Endothelial cell (in vitro differentiated cells): ENCODE measurements around the gene UBR1. TPM values are rescaled to one million over a fixed set of nuclear protein-coding genes. Genes with fewer than 3 reads are reported as not detected.
"Not testable (repeated sequence)": the region's sequence is repeated elsewhere in the genome, so short reads cannot be mapped to it uniquely, and the experiment has no call there.

ENCODE experiments used
- DNase-seq: peaks from one replicate; pipeline ENCODE4 v3.0.0; 2021; ENCODE audit warnings: low spot score
- H3K27ac Mint-ChIP-seq: one replicate; pipeline ENCODE4 v1.8.0; 2021; ENCODE audit warnings: mixed read lengths, inconsistent platforms; ENCODE audit not compliant: unreplicated experiment
- H3K27me3 Mint-ChIP-seq: one replicate; pipeline ENCODE4 v1.8.0; 2021; ENCODE audit warnings: mild to moderate bottlenecking, moderate library complexity, mixed read lengths, inconsistent platforms; ENCODE audit not compliant: unreplicated experiment
- H3K36me3 Mint-ChIP-seq: one replicate; pipeline ENCODE4 v1.8.0; 2021; ENCODE audit warnings: mild to moderate bottlenecking, low read depth, mixed read lengths, inconsistent platforms; ENCODE audit not compliant: unreplicated experiment
- H3K4me1 Mint-ChIP-seq: one replicate; pipeline ENCODE4 v1.8.0; 2021; ENCODE audit warnings: mild to moderate bottlenecking, mixed read lengths, inconsistent platforms; ENCODE audit not compliant: unreplicated experiment
- H3K4me3 Mint-ChIP-seq: one replicate; pipeline ENCODE4 v1.8.0; 2021; ENCODE audit warnings: mild to moderate bottlenecking, mixed read lengths, inconsistent platforms; ENCODE audit not compliant: unreplicated experiment
- H3K9me3 Mint-ChIP-seq: one replicate; pipeline ENCODE4 v1.8.0; 2021; ENCODE audit warnings: mixed read lengths, inconsistent platforms; ENCODE audit not compliant: unreplicated experiment
- CTCF ChIP-seq: fragments of 200-600 bp; sonication (generic); IDR thresholded peaks from one replicate; pipeline ENCODE4 v1.5.0; 2021; ENCODE audit warnings: antibody characterized with exemption; ENCODE audit not compliant: unreplicated experiment
- total RNA-seq: library from RNA; stranded (reverse); fragmentation: NEBNext Ultra II Directional; extraction: Animal tissue kit (Norgen Biotek cat#: 25700); gene quantifications from one replicate; pipeline ENCODE4 v1.2.1, GENCODE V29; 2021; ENCODE audit not compliant: unreplicated experiment

Gene UBR1
- total RNA-seq, 1 donor from 2014 or later: 20.8 TPM

GRCh38 chr15:43046484-43046883 is 59.4 kb downstream of the UBR1 start:
- Mint-ChIP-seq H3K36me3 (peaks cover 19% of the 10 kb centered on the region), H3K9me3 (no peaks in the 10 kb centered on the region), H3K27ac (no peak overlapping the region), H3K4me3 (no peak overlapping the region), H3K27me3 (no peaks in the 10 kb centered on the region), H3K4me1 (no peaks in the 10 kb centered on the region)
- no peak for DNase-seq
- no peak for TF ChIP-seq CTCF

GRCh38 chr15:43042885-43043284 is 63.0 kb downstream of the UBR1 start:
- no peak overlapping the region for H3K4me3 Mint-ChIP-seq
- no peak for DNase-seq
- H3K27ac Mint-ChIP-seq: no peak overlapping the region
- no peaks in the 10 kb centered on the region for H3K9me3 Mint-ChIP-seq
- TF ChIP-seq CTCF: no peak
- no peaks in the 10 kb centered on the region for H3K27me3 Mint-ChIP-seq
- H3K4me1 Mint-ChIP-seq: no peaks in the 10 kb centered on the region
- H3K36me3 Mint-ChIP-seq: peaks cover 24% of the 10 kb centered on the region

GRCh38 chr15:43041085-43041484 is 64.8 kb downstream of the UBR1 start:
- peaks cover 27% of the 10 kb centered on the region for H3K36me3 Mint-ChIP-seq
- not testable (repeated sequence) for H3K9me3 Mint-ChIP-seq, H3K27me3 Mint-ChIP-seq, H3K4me3 Mint-ChIP-seq, H3K4me1 Mint-ChIP-seq, DNase-seq, H3K27ac Mint-ChIP-seq

GRCh38 chr15:43035240-43035639 is 70.6 kb downstream of the UBR1 start:
- H3K27me3 Mint-ChIP-seq, H3K4me1 Mint-ChIP-seq, H3K9me3 Mint-ChIP-seq, H3K27ac Mint-ChIP-seq, DNase-seq, H3K4me3 Mint-ChIP-seq: not testable (repeated sequence)
- peaks cover 14% of the 10 kb centered on the region for H3K36me3 Mint-ChIP-seq

- H3K27me3 Mint-ChIP-seq: no peaks in the 10 kb centered on the region
- H3K4me3 Mint-ChIP-seq: no peak overlapping the region
- TF ChIP-seq CTCF: no peak
- no peaks in the 10 kb centered on the region for H3K4me1 Mint-ChIP-seq
- H3K36me3 Mint-ChIP-seq: peaks cover 11% of the 10 kb centered on the region
- no peak for DNase-seq
- no peaks in the 10 kb centered on the region for H3K9me3 Mint-ChIP-seq
- H3K27ac Mint-ChIP-seq: no peak overlapping the region
These were observed 76.4 kb downstream of the UBR1 start for GRCh38 chr15:43029476-43029875.

GRCh38 chr15:43025150-43025549 is 80.7 kb downstream of the UBR1 start:
- TF ChIP-seq CTCF: no peak
- no peak overlapping the region for H3K4me3 Mint-ChIP-seq
- H3K27me3 Mint-ChIP-seq: no peaks in the 10 kb centered on the region
- no peak overlapping the region for H3K27ac Mint-ChIP-seq
- peaks cover 16% of the 10 kb centered on the region for H3K36me3 Mint-ChIP-seq
- no peaks in the 10 kb centered on the region for H3K9me3 Mint-ChIP-seq
- DNase-seq: no peak
- H3K4me1 Mint-ChIP-seq: no peaks in the 10 kb centered on the region

GRCh38 chr15:43014671-43015070 is 91.2 kb downstream of the UBR1 start:
- peaks cover 36% of the 10 kb centered on the region for H3K36me3 Mint-ChIP-seq
- H3K4me3 Mint-ChIP-seq, H3K27me3 Mint-ChIP-seq: not testable (repeated sequence)

More at GRCh38 chr15:43014671-43015070, 91.2 kb downstream of the UBR1 start:
- not testable (repeated sequence) for H3K27ac Mint-ChIP-seq, H3K4me1 Mint-ChIP-seq, DNase-seq, H3K9me3 Mint-ChIP-seq
